Coronary artery (tissue), 2 donors: ENCODE measurements around the gene SERPINE2.

Experiments
- DNase-seq: peaks from one replicate; pipeline ENCODE4 v3.0.0-alpha.2; 2017; ENCODE audit warnings: low spot score
- H3K27ac ChIP-seq, 2 donors: fragments of 200-600 bp; sonication (generic); one replicate each; pipeline ENCODE4 v1.5.1; 2016 to 2019
- H3K4me3 ChIP-seq: fragments of 200-600 bp; sonication (generic); 2 replicates; pipeline ENCODE4 v1.5.1; 2016; ENCODE audit warnings: mild to moderate bottlenecking, moderate library complexity
- CTCF ChIP-seq: fragments of 200-600 bp; sonication (generic); IDR thresholded peaks from one replicate; pipeline ENCODE4 v1.5.1; 2019; ENCODE audit warnings: antibody characterized with exemption

Gene SERPINE2

GRCh38 chr2:224027931-224028330 lies 11.2 kb downstream of the SERPINE2 start:
- Histone ChIP-seq H3K4me3 (no peak overlapping the region), H3K27ac (no peak overlapping the region)
- DNase-seq, result no peak
- no peak for TF ChIP-seq CTCF

GRCh38 chr2:224027070-224027469 lies 12.0 kb downstream of the SERPINE2 start:
- no peak for TF ChIP-seq CTCF

GRCh38 chr2:224025874-224026273 lies 13.2 kb downstream of the SERPINE2 start:
- Histone ChIP-seq H3K27ac (no peak overlapping the region), H3K4me3 (no peak overlapping the region)
- no peak for DNase-seq
- TF ChIP-seq CTCF, result no peak

More at GRCh38 chr2:224027070-224027469, 12.0 kb downstream of the SERPINE2 start:
- Histone ChIP-seq H3K4me3 (no peak overlapping the region), H3K27ac (no peak overlapping the region)
- DNase-seq, result no peak

- TF ChIP-seq CTCF, result no peak
These were observed 14.8 kb downstream of the SERPINE2 start for GRCh38 chr2:224024270-224024669.

GRCh38 chr2:224023188-224023587 lies 15.9 kb downstream of the SERPINE2 start:
- no peak for DNase-seq
- Histone ChIP-seq H3K4me3 (no peak overlapping the region), H3K27ac (no peak overlapping the region)
- TF ChIP-seq CTCF, result no peak

More at GRCh38 chr2:224024270-224024669, 14.8 kb downstream of the SERPINE2 start:
- no peak for DNase-seq
- no peak overlapping the region for H3K27ac ChIP-seq
- no peak overlapping the region for H3K4me3 ChIP-seq

GRCh38 chr2:224022486-224022885 lies 16.6 kb downstream of the SERPINE2 start:
- Histone ChIP-seq H3K4me3 (no peak overlapping the region), H3K27ac (no peak overlapping the region)
- DNase-seq, result no peak
- no peak for TF ChIP-seq CTCF

- Histone ChIP-seq H3K4me3 (no peak overlapping the region), H3K27ac (no peak overlapping the region)
- no peak for DNase-seq
- no peak for TF ChIP-seq CTCF
These were observed 18.6 kb downstream of the SERPINE2 start for GRCh38 chr2:224020523-224020922.
